B cell (primary cell): Measurements from ENCODE around the gene TSPAN32. TPM values are rescaled to one million over a fixed set of nuclear protein-coding genes. Genes with fewer than 3 reads are reported as not detected.

ENCODE experiments used
- ATAC-seq: fragments of 200-7000 bp; cut with Tn5 transposase; one replicate; pipeline ENCODE4 v1.10.0; 2021; ENCODE audit warnings: low read depth, mild to moderate bottlenecking, moderate number of reproducible peaks, moderate library complexity
- CTCF ChIA-PET: fragments of 350-600 bp; sonication (Branson Sonifier 250); formaldehyde crosslinking; loops from one replicate; lab custom pipeline; 2021; ENCODE audit warnings: antibody characterized with exemption, inconsistent platforms; lab: Charles Lee
- POLR2A ChIA-PET: fragments of 350-600 bp; sonication (Branson Sonifier 250); formaldehyde crosslinking; loops from one replicate; lab custom pipeline; 2021; ENCODE audit warnings: antibody characterized with exemption; lab: Charles Lee
- DNase-seq: peaks from one replicate; pipeline ENCODE4 v3.0.0; 2013
- H2AFZ ChIP-seq: 2 replicates; pipeline ENCODE4 v1.6.1; 2012; ENCODE audit warnings: mild to moderate bottlenecking, low read depth, low read length; ENCODE audit not compliant: insufficient read depth, poor library complexity, severe bottlenecking
- H3K27ac ChIP-seq, 2 donors: 1 replicate in 1 of 2; 2 replicates in 1 of 2; pipeline ENCODE4 v1.5.1; 2012 to 2013; ENCODE audit warnings: low read length in 2 of 2, mild to moderate bottlenecking in 2 of 2, moderate library complexity in 1 of 2
- H3K27me3 ChIP-seq, 4 experiments: fragments of 200-600 bp in 1 of 4; sonication (generic) in 1 of 4; replicated peaks in 1 of 4; 1 replicate in 2 of 4; 2 replicates in 2 of 4; pipeline versions ENCODE4 v1.6.1 to v1.7.0; 2013 to 2016; ENCODE audit warnings: low read length in 3 of 4, mild to moderate bottlenecking in 2 of 4, mixed read lengths in 1 of 4, moderate library complexity in 1 of 4; ENCODE audit not compliant: insufficient read depth in 4 of 4, control insufficient read depth in 3 of 4; ENCODE audit errors: control extremely low read depth in 1 of 4
- H3K36me3 ChIP-seq, 2 experiments: replicated peaks in 1 of 2; 1 replicate in 1 of 2; 2 replicates in 1 of 2; pipeline versions ENCODE4 v1.6.1 to v1.7.1; 2013; ENCODE audit warnings: low read length in 1 of 2; ENCODE audit not compliant: insufficient read depth in 2 of 2, control insufficient read depth in 1 of 2; ENCODE audit errors: control extremely low read depth in 1 of 2, extremely low read depth in 1 of 2
- H3K4me1 ChIP-seq, 2 donors: fragments of 200-600 bp in 1 of 2; sonication (generic) in 1 of 2; 1 replicate in 1 of 2; 2 replicates in 1 of 2; pipeline versions ENCODE4 v1.5.1 to v1.6.1; 2013 to 2017; ENCODE audit warnings: low read length in 2 of 2; ENCODE audit not compliant: control insufficient read depth in 2 of 2, insufficient read depth in 2 of 2
- H3K4me2 ChIP-seq: replicated peaks from 2 replicates; pipeline ENCODE3; 2012; ENCODE audit warnings: mild to moderate bottlenecking, low read depth, low read length; ENCODE audit not compliant: poor library complexity, severe bottlenecking
- H3K4me3 ChIP-seq, 5 experiments: fragments of 200-600 bp in 1 of 5; sonication (generic) in 1 of 5; 1 replicate in 3 of 5; 2 replicates in 2 of 5; pipeline versions ENCODE4 v1.5.1 to v1.7.0; 2011 to 2016; ENCODE audit warnings: low read length in 4 of 5, mild to moderate bottlenecking in 4 of 5, low read depth in 2 of 5, control low read depth in 1 of 5, moderate library complexity in 1 of 5; ENCODE audit not compliant: insufficient read depth in 1 of 5; ENCODE audit errors: control extremely low read depth in 1 of 5, extremely low read depth in 1 of 5
- H3K79me2 ChIP-seq: fragments of 200-600 bp; sonication (generic); one replicate; pipeline ENCODE4 v1.6.0; 2016; ENCODE audit warnings: low read length; ENCODE audit not compliant: control insufficient read depth, insufficient read depth
- H3K9ac ChIP-seq: fragments of 200-600 bp; sonication (generic); 2 replicates; pipeline ENCODE4 v1.6.1; 2017; ENCODE audit warnings: mild to moderate bottlenecking, low read length, moderate library complexity
- H3K9me3 ChIP-seq, 3 donors: one replicate each; pipeline versions ENCODE4 v1.6.1 to v1.7.1; 2013; ENCODE audit warnings: low read length in 2 of 3; ENCODE audit not compliant: control insufficient read depth in 2 of 3, insufficient read depth in 1 of 3; ENCODE audit errors: control extremely low read depth in 1 of 3
- H4K20me1 ChIP-seq: 2 replicates; pipeline ENCODE4 v1.6.0; 2012; ENCODE audit warnings: mild to moderate bottlenecking, low read length; ENCODE audit not compliant: insufficient read depth, control insufficient read depth, poor library complexity, severe bottlenecking
- H3K27ac Mint-ChIP-seq: one replicate; pipeline ENCODE4 v1.8.0; 2021; ENCODE audit warnings: mixed read lengths
- H3K27me3 Mint-ChIP-seq: one replicate; pipeline ENCODE4 v1.8.0; 2021; ENCODE audit warnings: mixed read lengths
- H3K4me1 Mint-ChIP-seq: one replicate; pipeline ENCODE4 v1.8.0; 2021; ENCODE audit warnings: mixed read lengths
- H3K4me3 Mint-ChIP-seq: one replicate; pipeline ENCODE4 v1.8.0; 2021; ENCODE audit warnings: mixed read lengths
- H3K9me3 Mint-ChIP-seq: one replicate; pipeline ENCODE4 v1.8.0; 2022; ENCODE audit warnings: mixed read lengths; ENCODE audit not compliant: insufficient read depth
- CTCF ChIP-seq: fragments of 200-600 bp; IDR thresholded peaks from one replicate; pipeline ENCODE4 v1.8.0; 2022; ENCODE audit warnings: antibody characterized with exemption, mild to moderate bottlenecking
- EZH2 ChIP-seq: IDR thresholded peaks from 2 replicates; pipeline ENCODE4 v1.6.1; 2012; ENCODE audit warnings: borderline replicate concordance, low read depth, mild to moderate bottlenecking, moderate library complexity, low read length; ENCODE audit not compliant: insufficient read depth, poor library complexity, severe bottlenecking
- WGBS: methylation state at CpG from one replicate; pipeline ENCODE4 v1.1.5; 2013; ENCODE audit warnings: missing lambda C conversion rate; ENCODE audit not compliant: insufficient coverage; 5-methylcytosine and 5-hydroxymethylcytosine counted together
- intact Hi-C: fragments of 100-400 bp; cut with micrococcal nuclease; formaldehyde crosslinking; loops from one replicate; pipeline ENCODE4 v1.10.0; 2022
- polyA plus RNA-seq: library from polyadenylated mRNA; depleted of rRNA; stranded (reverse); fragments of >200 nt; gene quantifications from 2 replicates; pipeline ENCODE4 v1.2.3, GENCODE V29; 2012
- total RNA-seq, 2 donors: library from RNA; stranded (reverse); fragments of 120-200 nt in 1 of 2; gene quantifications; 1 replicate in 1 of 2; 2 replicates in 1 of 2; pipeline versions ENCODE4 v1.2.3 to v1.2.4, GENCODE V29; 2013 to 2022

TSPAN32 gene
- total and polyA plus RNA-seq, 2 donors (not counting 1 experiment from before 2014, with no cell fraction given), result 22.2 to 75.9 TPM

DNA sequence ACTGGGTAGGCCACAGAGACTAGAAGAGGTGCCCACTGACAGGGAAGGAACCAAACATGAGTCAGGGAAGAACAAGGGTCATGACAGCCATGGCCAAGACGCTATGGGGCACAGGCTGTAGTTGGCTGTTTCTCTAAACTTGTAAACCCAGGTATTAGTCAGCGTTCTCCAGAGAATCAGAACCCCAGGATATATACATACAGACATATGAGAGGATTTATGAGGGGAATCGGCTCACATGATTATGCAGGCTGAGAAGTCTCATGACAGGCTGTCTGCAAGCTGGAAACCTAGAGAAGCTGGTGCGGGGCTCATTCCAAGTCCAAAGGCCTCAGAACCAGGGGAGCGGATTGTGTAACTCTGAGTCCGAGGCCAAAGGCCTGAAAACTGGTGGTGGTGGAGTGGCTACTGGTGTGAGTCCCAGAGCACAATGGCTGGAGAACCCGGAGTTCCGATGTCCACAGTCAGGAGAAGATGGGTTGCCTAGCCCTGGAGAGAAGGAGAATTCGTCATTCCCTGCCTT, 45.6 kb downstream of the TSPAN32 start:
- no peak for DNase-seq

GRCh38 chr11:2348986-2349385, 47.2 kb downstream of the TSPAN32 start:
- no peak overlapping the region for H3K27ac ChIP-seq
- TF ChIP-seq CTCF (no peak), EZH2 (no peak)
- Mint-ChIP-seq H3K4me3 (no peak overlapping the region), H3K9me3 (peaks cover 9% of the 10 kb centered on the region), H3K27ac (no peak overlapping the region), H3K4me1 (no peaks in the 10 kb centered on the region), H3K27me3 (no peaks in the 10 kb centered on the region)
- H3K9me3 ChIP-seq, result peaks cover 0 to 25% (median 10%) of the 10 kb centered on the region in 3 donors
- no peak overlapping the region for H3K9ac ChIP-seq
- H3K79me2 ChIP-seq, result no peaks in the 10 kb centered on the region
- ATAC-seq (no peak), DNase-seq (no peak)
- CTCF ChIA-PET, result no interaction called here
- H3K27me3 ChIP-seq, result no peaks in the 10 kb centered on the region
- H4K20me1 ChIP-seq, result no peaks in the 10 kb centered on the region
- H3K4me3 ChIP-seq, result no peak overlapping the region
- H2AFZ ChIP-seq, result no peak overlapping the region
- no peak overlapping the region for H3K4me2 ChIP-seq
- intact Hi-C loops, result no loop called here
- no CpG with 5 or more reads among the region's 1 CpG for WGBS
- POLR2A ChIA-PET, result no interaction called here
- H3K36me3 ChIP-seq, result no peaks in the 10 kb centered on the region
- H3K4me1 ChIP-seq, result no peaks in the 10 kb centered on the region

More for the DNA sequence above, 45.6 kb downstream of the TSPAN32 start:
- no peak for ATAC-seq
- Histone ChIP-seq H3K4me3 (no peak overlapping the region), H4K20me1 (no peaks in the 10 kb centered on the region), H3K27ac (no peak overlapping the region), H3K4me1 (no peaks in the 10 kb centered on the region), H3K79me2 (no peaks in the 10 kb centered on the region), H3K4me2 (no peak overlapping the region), H3K9me3 (peaks cover 0 to 33% (median 17%) of the 10 kb centered on the region in 3 donors), H3K9ac (no peak overlapping the region), H2AFZ (no peak overlapping the region), H3K27me3 (no peaks in the 10 kb centered on the region), H3K36me3 (no peaks in the 10 kb centered on the region)
- WGBS, result 96% methylated on average over 4 of the region's 9 CpGs
- no peaks in the 10 kb centered on the region for H3K27me3 Mint-ChIP-seq
- POLR2A ChIA-PET, result no interaction called here
- TF ChIP-seq CTCF, result no peak
- no peak for TF ChIP-seq EZH2
- intact Hi-C loops, result no loop called here
- no peak overlapping the region for H3K27ac Mint-ChIP-seq
- CTCF ChIA-PET, result no interaction called here
- no peaks in the 10 kb centered on the region for H3K4me1 Mint-ChIP-seq
- peaks cover 9% of the 10 kb centered on the region for H3K9me3 Mint-ChIP-seq
- no peak overlapping the region for H3K4me3 Mint-ChIP-seq
